B cell (primary cell): Measurements from ENCODE around the gene SLC35E2B. TPM values are rescaled to one million over a fixed set of nuclear protein-coding genes. Genes with fewer than 3 reads are reported as not detected.
"Not testable (repeated sequence)": the region's sequence is repeated elsewhere in the genome, so short reads cannot be mapped to it uniquely, and the experiment has no call there.

ENCODE experiments used
- ATAC-seq: fragments of 200-7000 bp; cut with Tn5 transposase; one replicate; pipeline ENCODE4 v1.10.0; 2021; ENCODE audit warnings: low read depth, mild to moderate bottlenecking, moderate number of reproducible peaks, moderate library complexity
- CTCF ChIA-PET: fragments of 350-600 bp; sonication (Branson Sonifier 250); formaldehyde crosslinking; loops from one replicate; lab custom pipeline; 2021; ENCODE audit warnings: antibody characterized with exemption, inconsistent platforms; lab: Charles Lee
- POLR2A ChIA-PET: fragments of 350-600 bp; sonication (Branson Sonifier 250); formaldehyde crosslinking; loops from one replicate; lab custom pipeline; 2021; ENCODE audit warnings: antibody characterized with exemption; lab: Charles Lee
- DNase-seq: peaks from one replicate; pipeline ENCODE4 v3.0.0; 2013
- H2AFZ ChIP-seq: 2 replicates; pipeline ENCODE4 v1.6.1; 2012; ENCODE audit warnings: mild to moderate bottlenecking, low read depth, low read length; ENCODE audit not compliant: insufficient read depth, poor library complexity, severe bottlenecking
- H3K27ac ChIP-seq, 2 donors: 1 replicate in 1 of 2; 2 replicates in 1 of 2; pipeline ENCODE4 v1.5.1; 2012 to 2013; ENCODE audit warnings: low read length in 2 of 2, mild to moderate bottlenecking in 2 of 2, moderate library complexity in 1 of 2
- H3K27me3 ChIP-seq, 4 experiments: fragments of 200-600 bp in 1 of 4; sonication (generic) in 1 of 4; replicated peaks in 1 of 4; 1 replicate in 2 of 4; 2 replicates in 2 of 4; pipeline versions ENCODE4 v1.6.1 to v1.7.0; 2013 to 2016; ENCODE audit warnings: low read length in 3 of 4, mild to moderate bottlenecking in 2 of 4, mixed read lengths in 1 of 4, moderate library complexity in 1 of 4; ENCODE audit not compliant: insufficient read depth in 4 of 4, control insufficient read depth in 3 of 4; ENCODE audit errors: control extremely low read depth in 1 of 4
- H3K36me3 ChIP-seq, 2 experiments: replicated peaks in 1 of 2; 1 replicate in 1 of 2; 2 replicates in 1 of 2; pipeline versions ENCODE4 v1.6.1 to v1.7.1; 2013; ENCODE audit warnings: low read length in 1 of 2; ENCODE audit not compliant: insufficient read depth in 2 of 2, control insufficient read depth in 1 of 2; ENCODE audit errors: control extremely low read depth in 1 of 2, extremely low read depth in 1 of 2
- H3K4me1 ChIP-seq, 2 donors: fragments of 200-600 bp in 1 of 2; sonication (generic) in 1 of 2; 1 replicate in 1 of 2; 2 replicates in 1 of 2; pipeline versions ENCODE4 v1.5.1 to v1.6.1; 2013 to 2017; ENCODE audit warnings: low read length in 2 of 2; ENCODE audit not compliant: control insufficient read depth in 2 of 2, insufficient read depth in 2 of 2
- H3K4me2 ChIP-seq: replicated peaks from 2 replicates; pipeline ENCODE3; 2012; ENCODE audit warnings: mild to moderate bottlenecking, low read depth, low read length; ENCODE audit not compliant: poor library complexity, severe bottlenecking
- H3K4me3 ChIP-seq, 5 experiments: fragments of 200-600 bp in 1 of 5; sonication (generic) in 1 of 5; 1 replicate in 3 of 5; 2 replicates in 2 of 5; pipeline versions ENCODE4 v1.5.1 to v1.7.0; 2011 to 2016; ENCODE audit warnings: low read length in 4 of 5, mild to moderate bottlenecking in 4 of 5, low read depth in 2 of 5, control low read depth in 1 of 5, moderate library complexity in 1 of 5; ENCODE audit not compliant: insufficient read depth in 1 of 5; ENCODE audit errors: control extremely low read depth in 1 of 5, extremely low read depth in 1 of 5
- H3K79me2 ChIP-seq: fragments of 200-600 bp; sonication (generic); one replicate; pipeline ENCODE4 v1.6.0; 2016; ENCODE audit warnings: low read length; ENCODE audit not compliant: control insufficient read depth, insufficient read depth
- H3K9ac ChIP-seq: fragments of 200-600 bp; sonication (generic); 2 replicates; pipeline ENCODE4 v1.6.1; 2017; ENCODE audit warnings: mild to moderate bottlenecking, low read length, moderate library complexity
- H3K9me3 ChIP-seq, 3 donors: one replicate each; pipeline versions ENCODE4 v1.6.1 to v1.7.1; 2013; ENCODE audit warnings: low read length in 2 of 3; ENCODE audit not compliant: control insufficient read depth in 2 of 3, insufficient read depth in 1 of 3; ENCODE audit errors: control extremely low read depth in 1 of 3
- H4K20me1 ChIP-seq: 2 replicates; pipeline ENCODE4 v1.6.0; 2012; ENCODE audit warnings: mild to moderate bottlenecking, low read length; ENCODE audit not compliant: insufficient read depth, control insufficient read depth, poor library complexity, severe bottlenecking
- H3K27ac Mint-ChIP-seq: one replicate; pipeline ENCODE4 v1.8.0; 2021; ENCODE audit warnings: mixed read lengths
- H3K27me3 Mint-ChIP-seq: one replicate; pipeline ENCODE4 v1.8.0; 2021; ENCODE audit warnings: mixed read lengths
- H3K4me1 Mint-ChIP-seq: one replicate; pipeline ENCODE4 v1.8.0; 2021; ENCODE audit warnings: mixed read lengths
- H3K4me3 Mint-ChIP-seq: one replicate; pipeline ENCODE4 v1.8.0; 2021; ENCODE audit warnings: mixed read lengths
- H3K9me3 Mint-ChIP-seq: one replicate; pipeline ENCODE4 v1.8.0; 2022; ENCODE audit warnings: mixed read lengths; ENCODE audit not compliant: insufficient read depth
- WGBS: methylation state at CpG from one replicate; pipeline ENCODE4 v1.1.5; 2013; ENCODE audit warnings: missing lambda C conversion rate; ENCODE audit not compliant: insufficient coverage; 5-methylcytosine and 5-hydroxymethylcytosine counted together
- intact Hi-C: fragments of 100-400 bp; cut with micrococcal nuclease; formaldehyde crosslinking; loops from one replicate; pipeline ENCODE4 v1.10.0; 2022
- polyA minus RNA-seq: library from RNA; depleted of rRNA, polyadenylated mRNA; stranded (reverse); fragments of >200 nt; gene quantifications from 2 replicates; pipeline ENCODE4 v1.2.3, GENCODE V29; 2012
- polyA plus RNA-seq: library from polyadenylated mRNA; depleted of rRNA; stranded (reverse); fragments of >200 nt; gene quantifications from 2 replicates; pipeline ENCODE4 v1.2.3, GENCODE V29; 2012
- total RNA-seq, 2 donors: library from RNA; stranded (reverse); fragments of 120-200 nt in 1 of 2; gene quantifications; 1 replicate in 1 of 2; 2 replicates in 1 of 2; pipeline versions ENCODE4 v1.2.3 to v1.2.4, GENCODE V29; 2013 to 2022

SLC35E2B gene
- total RNA-seq (107 and 111 TPM in 2 replicates), polyA plus RNA-seq (64.4 and 67.7 TPM in 2 replicates), polyA minus RNA-seq (56.0 and 70.8 TPM in 2 replicates)
- total RNA-seq (2013): 40.3 TPM

- H3K9ac ChIP-seq: peak within 1 kb of the TSS; percentile 62
Observed at GRCh38 chr1:1692714-1693647, at the start of gene SLC35E2B. SLC35E2B (minus strand) TSS chr1:1692795; CDS start chr1:1676699, 16,096 bp downstream.

GRCh38 chr1:1741013-1741412, 48.4 kb upstream of the SLC35E2B start:
- H3K9me3 ChIP-seq, H3K4me2 ChIP-seq, H3K4me3 Mint-ChIP-seq, CTCF ChIA-PET, H3K4me1 ChIP-seq, H3K27ac ChIP-seq, H2AFZ ChIP-seq, H3K4me1 Mint-ChIP-seq, POLR2A ChIA-PET, H3K27ac Mint-ChIP-seq, H3K4me3 ChIP-seq, DNase-seq, H3K36me3 ChIP-seq, H3K9ac ChIP-seq, H3K9me3 Mint-ChIP-seq, H3K79me2 ChIP-seq, H4K20me1 ChIP-seq, intact Hi-C loops, H3K27me3 ChIP-seq, ATAC-seq, H3K27me3 Mint-ChIP-seq: not testable (repeated sequence)
- 100% methylated on average over 2 of the region's 12 CpGs for WGBS

More at GRCh38 chr1:1692714-1693647, at the start of gene SLC35E2B:
- POLR2A ChIA-PET, H3K9me3 ChIP-seq, H3K27me3 Mint-ChIP-seq, H3K36me3 ChIP-seq, H3K9me3 Mint-ChIP-seq, H3K79me2 ChIP-seq, H3K4me1 Mint-ChIP-seq, intact Hi-C loops, H3K27me3 ChIP-seq, CTCF ChIA-PET, H4K20me1 ChIP-seq: not testable (repeated sequence)
- peak; percentile 97 for DNase-seq
- H3K4me3 ChIP-seq: peak within 1 kb of the TSS in 4 of 5 experiments; percentile 44 to 60 (median 52)
- H3K27ac ChIP-seq: peak within 1 kb of the TSS; percentile 90 to 95
- H3K4me2 ChIP-seq: peak within 1 kb of the TSS; percentile 33
- H3K27ac Mint-ChIP-seq: peak within 1 kb of the TSS; percentile 78
- peak within 1 kb of the TSS; percentile 71 for H3K4me3 Mint-ChIP-seq
- peaks cover 0 to 12% of the 10 kb centered on the region in 2 donors for H3K4me1 ChIP-seq
- H2AFZ ChIP-seq: peak within 1 kb of the TSS; percentile 64
- 0% methylated on average over 16 of the region's 98 CpGs for WGBS
- ATAC-seq: peak; percentile 75

- H4K20me1 ChIP-seq, H3K9me3 ChIP-seq, H3K27me3 ChIP-seq, intact Hi-C loops, H3K27me3 Mint-ChIP-seq, H3K4me1 ChIP-seq, H3K4me3 Mint-ChIP-seq, H3K9ac ChIP-seq, H3K4me1 Mint-ChIP-seq, H3K36me3 ChIP-seq, H3K4me2 ChIP-seq, H3K27ac ChIP-seq, H3K27ac Mint-ChIP-seq, H3K4me3 ChIP-seq, H3K79me2 ChIP-seq, H3K9me3 Mint-ChIP-seq, H2AFZ ChIP-seq, DNase-seq, CTCF ChIA-PET, POLR2A ChIA-PET: not testable (repeated sequence)
- WGBS: no CpG with 5 or more reads among the region's 22 CpGs
- ATAC-seq: peak; percentile 54
Observed at GRCh38 chr1:1738799-1739337, 46.3 kb upstream of the SLC35E2B start.
